Measurements from ENCODE around the gene TCEA3.

Gene TCEA3

GRCh38 chr1:23366598-23366997, 58.0 kb downstream of the TCEA3 start:
- DNase-seq (ENCODE audit: low read depth in 1 of 2, low spot score in 1 of 2): no peak
- Histone ChIP-seq H3K4me3 (replicated peaks; ENCODE audit: insufficient read depth, low read length) (no peak overlapping the region), H3K27me3 (ENCODE audit: insufficient read depth, poor library complexity, severe bottlenecking) (no peaks in the 10 kb centered on the region)

GRCh38 chr1:23366146-23366545, 58.4 kb downstream of the TCEA3 start:
- no peak for DNase-seq (ENCODE audit: low read depth in 1 of 2, low spot score in 1 of 2)
- H3K27ac ChIP-seq (replicated peaks): no peak overlapping the region
- no peaks in the 10 kb centered on the region for H3K27me3 ChIP-seq (ENCODE audit: insufficient read depth, poor library complexity, severe bottlenecking)
- H3K4me3 ChIP-seq (replicated peaks; ENCODE audit: insufficient read depth, low read length): no peak overlapping the region
- TF ChIP-seq SPI1 (IDR thresholded peaks at IDR 0.05; ENCODE audit: borderline replicate concordance, low read depth) (no peak), GABPA (IDR thresholded peaks at IDR 0.05; ENCODE audit: low read depth) (no peak), POLR2AphosphoS5 (IDR thresholded peaks at IDR 0.05; ENCODE audit: low read depth) (no peak), CTCF (IDR thresholded peaks at IDR 0.05; ENCODE audit: insufficient read depth, low read length) (no peak), REST (IDR thresholded peaks at IDR 0.05; ENCODE audit: insufficient replicate concordance, low read depth) (no peak)

More at GRCh38 chr1:23366598-23366997, 58.0 kb downstream of the TCEA3 start:
- no peak overlapping the region for H3K27ac ChIP-seq (replicated peaks)
- TF ChIP-seq REST (IDR thresholded peaks at IDR 0.05; ENCODE audit: insufficient replicate concordance, low read depth) (no peak), SPI1 (IDR thresholded peaks at IDR 0.05; ENCODE audit: borderline replicate concordance, low read depth) (no peak), CTCF (IDR thresholded peaks at IDR 0.05; ENCODE audit: insufficient read depth, low read length) (no peak), POLR2AphosphoS5 (IDR thresholded peaks at IDR 0.05; ENCODE audit: low read depth) (no peak), GABPA (IDR thresholded peaks at IDR 0.05; ENCODE audit: low read depth) (no peak)

- no peak for DNase-seq (ENCODE audit: low read depth in 1 of 2, low spot score in 1 of 2)
- Histone ChIP-seq H3K27ac (replicated peaks) (no peak overlapping the region), H3K4me3 (replicated peaks; ENCODE audit: insufficient read depth, low read length) (no peak overlapping the region), H3K27me3 (ENCODE audit: insufficient read depth, poor library complexity, severe bottlenecking) (no peaks in the 10 kb centered on the region)
- no peak for TF ChIP-seq REST (IDR thresholded peaks at IDR 0.05; ENCODE audit: insufficient replicate concordance, low read depth)
- TF ChIP-seq GABPA (IDR thresholded peaks at IDR 0.05; ENCODE audit: low read depth): no peak
- no peak for TF ChIP-seq CTCF (IDR thresholded peaks at IDR 0.05; ENCODE audit: insufficient read depth, low read length)
- no peak for TF ChIP-seq SPI1 (IDR thresholded peaks at IDR 0.05; ENCODE audit: borderline replicate concordance, low read depth)
- no peak for TF ChIP-seq POLR2AphosphoS5 (IDR thresholded peaks at IDR 0.05; ENCODE audit: low read depth)
Observed at GRCh38 chr1:23362218-23362713, 62.3 kb downstream of the TCEA3 start.

Data from HL-60 (cell line).